Stimulated activated naive CD4-positive, alpha-beta T cell (primary cell): Measurements from ENCODE around the gene WDR45B.
"Not testable (repeated sequence)": the region's sequence is repeated elsewhere in the genome, so short reads cannot be mapped to it uniquely, and the experiment has no call there.

Experiments used
- DNase-seq, 6 experiments: peaks; one replicate each; lab custom pipeline; 2025; lab: John Stamatoyannopoulos, UW

WDR45B gene

DNA sequence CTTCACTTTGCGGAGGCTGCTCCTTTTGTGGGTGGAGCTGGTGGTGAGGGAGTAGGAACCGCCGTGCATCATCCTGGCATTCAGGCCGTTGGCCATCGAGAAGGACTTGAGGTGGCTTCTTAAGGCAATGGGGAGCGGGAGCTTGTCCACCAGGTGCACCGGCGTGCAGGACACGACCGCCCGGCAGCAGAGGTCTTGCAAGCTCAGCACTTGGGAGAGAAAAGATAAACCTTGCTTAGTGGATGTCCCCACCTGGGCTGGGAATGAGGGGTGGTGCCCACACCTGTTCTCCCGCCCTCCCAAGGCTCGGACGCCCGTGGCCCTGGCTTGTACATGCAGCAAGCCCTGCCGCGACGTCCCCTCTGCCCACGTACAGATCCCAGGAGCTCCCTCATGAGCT is 9.7 kb upstream of the WDR45B start:
- DNase-seq, result no peak

DNA sequence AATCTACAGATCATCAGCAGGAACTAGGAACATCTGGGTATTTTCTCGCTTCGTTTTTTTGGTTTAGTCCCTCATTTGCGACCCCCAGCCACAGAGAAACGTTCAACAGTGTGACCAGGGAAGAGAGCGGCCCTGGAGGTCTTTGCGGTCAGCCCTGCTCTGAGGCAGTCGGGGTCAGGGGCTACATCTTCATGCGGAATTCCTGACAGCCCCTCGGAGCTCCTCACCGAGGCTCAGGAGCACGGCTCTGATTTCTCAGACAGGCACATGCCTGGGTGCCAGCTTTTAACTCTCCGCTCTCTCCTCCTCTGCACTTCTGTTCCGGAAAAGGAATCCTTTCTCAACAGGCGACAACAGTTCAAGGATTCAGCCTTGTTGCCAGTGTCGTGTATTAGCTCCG is 8.0 kb upstream of the WDR45B start:
- no peak for DNase-seq

DNA sequence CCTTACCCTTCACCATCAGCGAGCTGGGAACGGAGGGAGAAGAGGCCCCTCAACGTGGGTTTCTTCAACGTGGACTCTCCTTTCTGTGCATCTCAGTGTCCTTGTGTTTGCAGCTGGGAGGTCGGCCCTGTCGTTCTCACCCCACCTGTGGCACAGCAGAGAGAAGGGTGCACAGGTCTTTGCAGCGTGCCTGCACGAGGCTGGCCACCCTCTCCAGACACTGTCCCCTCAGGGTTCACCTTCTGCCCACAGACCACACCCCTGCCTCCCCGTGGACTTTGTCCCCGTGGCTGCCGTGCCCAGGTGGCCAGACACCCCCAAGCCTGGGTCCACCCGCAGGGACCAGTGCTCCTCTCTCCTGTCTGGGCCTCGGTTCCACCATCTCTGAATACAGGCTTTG is 7.3 kb upstream of the WDR45B start:
- no peak for DNase-seq

DNA sequence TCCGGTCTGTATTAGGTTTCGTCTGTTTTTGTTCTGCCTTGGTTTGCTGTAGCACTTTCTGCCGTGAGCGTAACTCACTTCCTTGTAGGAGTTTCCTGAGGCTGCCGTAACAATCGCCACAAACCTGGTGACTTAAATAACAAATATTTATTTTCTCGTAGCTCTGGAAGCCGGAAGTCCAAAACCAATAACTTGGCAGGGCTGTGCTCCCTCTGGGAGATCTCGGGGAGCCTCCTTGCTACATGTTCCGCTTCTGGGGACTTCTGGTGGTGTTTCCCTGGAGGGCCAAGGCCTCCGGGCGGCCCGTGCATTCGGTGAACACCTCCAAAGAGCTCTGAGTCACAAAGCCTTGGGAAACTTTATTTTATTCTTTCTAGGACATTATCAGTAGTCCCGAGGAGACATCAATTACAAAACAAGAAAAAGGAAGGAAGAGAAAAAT is 6.8 kb upstream of the WDR45B start:
- DNase-seq, result no peak

DNA sequence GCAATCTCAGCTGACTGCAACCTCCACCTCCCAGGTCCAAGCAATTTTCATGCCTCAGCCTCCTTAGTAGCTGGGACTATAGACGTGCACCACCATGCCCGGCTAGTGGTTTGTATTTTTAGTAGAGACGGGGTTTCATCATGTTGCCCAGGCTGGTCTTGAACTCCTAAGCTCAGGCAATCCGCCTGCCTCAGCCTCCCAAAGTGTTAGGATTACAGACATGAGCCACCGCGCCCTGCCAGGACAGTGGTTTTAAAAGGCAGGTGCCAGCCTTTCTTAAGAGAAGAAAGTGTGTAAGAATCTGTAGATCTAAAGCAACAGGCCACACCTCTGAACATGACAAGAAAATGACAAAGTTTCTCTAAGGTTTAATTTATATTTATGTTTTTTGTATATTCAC is 6.4 kb upstream of the WDR45B start:
- DNase-seq, result not testable (repeated sequence)

DNA sequence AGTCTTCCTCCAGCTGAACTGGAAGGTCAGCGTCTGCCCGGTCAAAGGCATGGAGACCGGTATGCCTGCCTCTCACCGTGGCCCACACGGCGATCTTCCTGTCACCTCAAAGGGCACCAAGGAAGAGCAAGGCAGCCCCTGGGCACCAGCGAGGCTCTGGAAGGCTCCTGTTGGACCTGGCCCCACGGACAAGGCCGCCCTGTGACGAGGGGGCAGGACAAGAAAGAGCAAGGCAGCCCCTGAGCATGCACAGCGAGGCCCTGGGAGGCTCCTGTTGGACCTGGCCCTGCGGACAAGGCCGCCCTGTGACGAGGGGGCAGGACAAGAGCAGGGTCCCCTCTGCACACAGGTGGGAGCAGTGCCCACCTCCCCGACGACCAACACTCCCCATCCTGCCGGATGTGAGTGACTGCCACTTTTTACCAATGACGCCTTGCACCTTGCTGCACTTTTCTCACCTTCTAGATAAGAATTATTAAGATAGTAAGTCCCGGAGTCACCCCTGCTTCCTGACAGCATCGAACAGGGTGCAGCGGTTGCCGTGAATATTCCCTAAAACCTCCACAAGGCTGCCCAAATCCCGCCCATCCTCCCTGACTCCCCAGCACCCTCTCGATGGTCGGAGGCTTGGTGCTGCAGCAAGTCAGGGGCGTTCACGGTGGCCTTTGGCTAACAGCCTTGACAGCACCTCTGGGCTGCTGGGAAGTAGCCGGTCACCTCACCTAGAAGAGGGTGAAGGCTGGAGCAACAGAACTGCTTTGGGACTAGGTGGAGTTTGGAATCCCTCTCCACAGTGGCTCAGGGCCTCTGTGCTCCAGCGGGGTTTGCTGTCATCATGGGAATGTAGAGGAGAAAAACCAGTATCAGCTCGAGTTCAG is 5.6 kb upstream of the WDR45B start:
- no peak for DNase-seq

DNA sequence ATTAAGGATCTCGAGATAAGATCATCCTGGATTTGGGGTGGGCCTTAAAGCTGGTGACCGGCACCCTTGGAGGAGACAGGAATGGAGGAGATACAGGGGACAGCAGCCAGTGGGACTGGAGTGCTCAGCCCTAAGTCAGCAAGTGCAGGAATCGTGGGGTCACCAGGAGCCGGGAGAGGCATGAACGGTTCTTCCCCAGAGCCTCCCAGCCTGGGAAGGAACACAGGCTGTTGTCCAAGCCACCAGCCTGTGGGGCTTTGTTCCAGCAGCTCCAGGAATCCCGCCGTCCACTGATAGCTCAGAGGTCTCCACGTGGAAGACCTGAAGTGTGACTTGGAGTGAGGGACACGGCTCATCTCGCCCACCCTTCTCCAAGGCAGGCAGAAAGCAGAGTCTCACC is 2.5 kb upstream of the WDR45B start:
- DNase-seq, result no peak

DNA sequence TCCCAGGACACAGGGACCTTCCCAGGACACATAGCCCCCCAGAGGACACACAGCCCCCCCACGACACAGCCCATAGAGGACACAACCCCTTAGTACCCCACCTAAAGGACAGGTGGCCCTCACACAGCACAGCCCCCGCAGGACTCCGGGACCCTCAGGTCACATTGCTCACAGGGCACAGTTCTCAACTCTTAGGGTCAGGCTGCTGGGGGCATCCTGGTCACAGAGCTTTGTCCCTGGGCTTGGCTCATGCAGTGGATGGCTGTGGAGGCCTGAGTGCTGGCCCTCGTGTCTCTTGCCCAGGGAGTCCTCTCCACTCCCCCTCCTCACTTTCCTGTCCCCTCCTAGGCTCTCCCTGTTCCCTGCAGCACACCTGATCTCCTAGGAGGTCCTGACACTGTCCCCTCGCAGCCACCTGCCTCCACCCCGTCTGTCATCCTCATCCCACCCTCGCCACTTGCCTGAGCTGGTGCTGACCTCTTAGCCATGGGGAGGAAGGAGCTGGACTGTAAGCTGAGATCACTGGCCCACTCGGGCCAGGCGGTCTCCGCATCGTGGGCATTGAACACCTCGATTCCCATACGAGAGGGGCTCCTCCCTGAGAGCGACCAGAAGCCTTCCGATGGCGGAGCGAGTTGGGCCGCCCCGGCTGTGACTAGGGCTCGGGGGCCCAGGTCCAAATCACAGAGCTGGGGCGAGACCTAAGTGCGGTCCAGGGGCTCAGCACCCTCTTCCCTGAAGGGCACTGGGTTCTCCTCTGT is 1.4 kb upstream of the WDR45B start:
- DNase-seq, result no peak

DNA sequence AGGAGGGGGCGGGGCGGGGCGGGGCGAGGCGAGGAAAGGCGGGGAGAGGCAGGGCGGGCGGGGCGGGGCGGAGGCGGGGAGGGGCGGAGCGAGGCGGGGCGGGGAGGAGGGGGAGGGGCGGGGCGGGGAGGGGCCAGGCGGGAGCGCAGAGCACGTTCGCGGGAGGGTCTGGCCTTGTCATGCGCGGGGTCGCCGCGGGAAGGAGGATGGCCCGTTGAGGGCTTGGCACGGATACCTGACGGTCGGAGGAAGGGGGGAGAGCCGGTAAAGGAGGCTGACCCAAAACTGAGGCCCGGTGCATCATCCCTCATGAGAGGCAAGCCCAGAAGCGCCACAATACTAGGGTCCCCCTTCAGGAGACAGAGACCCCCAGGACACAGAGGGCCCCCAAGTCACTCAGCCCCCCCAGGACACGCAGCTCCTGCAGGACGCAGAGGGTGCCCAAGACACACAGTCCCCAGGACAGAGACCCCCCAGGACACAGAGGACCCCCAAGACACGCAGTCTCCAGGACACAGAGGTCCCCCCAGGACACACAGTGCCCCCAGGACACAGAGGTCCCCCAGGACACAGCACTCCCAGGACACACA is 593 bp upstream of the WDR45B start:
- peak in 2 of 6 experiments; percentile 70 to 72 for DNase-seq

DNA sequence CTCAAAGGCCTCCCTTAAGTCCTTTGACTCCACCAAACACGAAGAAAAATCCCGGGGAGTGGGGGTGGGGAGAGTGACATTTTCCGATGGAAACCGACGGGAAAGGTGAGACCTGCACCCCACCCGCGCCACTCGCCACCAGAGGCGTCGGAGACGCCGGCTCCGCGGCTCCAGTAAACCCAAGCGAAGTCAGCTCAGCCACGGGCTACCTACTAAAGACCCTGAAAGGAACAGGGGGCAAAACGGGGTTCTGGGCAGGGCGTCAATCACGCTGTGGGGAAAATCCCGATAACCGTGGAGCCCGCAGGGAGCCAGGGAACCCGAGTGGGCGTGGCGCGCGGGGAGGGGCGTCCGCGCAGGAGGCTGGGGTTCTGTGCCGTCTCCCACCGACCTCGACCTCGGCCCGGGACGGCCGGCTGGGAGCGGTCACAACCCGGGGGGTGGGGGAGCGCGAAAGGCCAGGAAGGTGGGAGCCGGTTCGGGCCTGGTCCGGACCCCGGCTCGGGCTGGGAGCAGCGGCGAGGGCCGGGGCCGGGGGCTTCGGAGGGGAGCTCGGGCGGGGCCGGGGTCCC is 565 bp downstream of the WDR45B start:
- DNase-seq, result peak in 5 of 6 experiments; percentile 24 to 61 (median 45)

DNA sequence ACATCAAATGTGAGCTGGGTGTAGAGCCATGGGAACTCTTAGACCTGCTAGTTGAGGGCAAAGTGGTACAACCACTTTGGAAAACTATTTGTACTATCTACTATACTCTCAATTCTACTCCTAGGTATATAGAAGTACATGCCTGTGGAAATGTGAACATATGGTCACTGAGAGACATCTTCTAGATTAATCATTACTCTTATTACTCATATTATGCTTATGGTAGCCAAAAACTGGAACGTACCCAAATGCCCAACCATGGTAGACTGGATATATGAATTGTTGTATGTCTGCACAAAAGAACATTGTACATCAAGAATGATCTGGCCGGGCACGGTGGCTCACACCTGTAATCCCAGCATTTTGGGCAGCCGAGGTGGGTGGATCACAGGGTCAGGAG is 2.7 kb downstream of the WDR45B start:
- no peak for DNase-seq

DNA sequence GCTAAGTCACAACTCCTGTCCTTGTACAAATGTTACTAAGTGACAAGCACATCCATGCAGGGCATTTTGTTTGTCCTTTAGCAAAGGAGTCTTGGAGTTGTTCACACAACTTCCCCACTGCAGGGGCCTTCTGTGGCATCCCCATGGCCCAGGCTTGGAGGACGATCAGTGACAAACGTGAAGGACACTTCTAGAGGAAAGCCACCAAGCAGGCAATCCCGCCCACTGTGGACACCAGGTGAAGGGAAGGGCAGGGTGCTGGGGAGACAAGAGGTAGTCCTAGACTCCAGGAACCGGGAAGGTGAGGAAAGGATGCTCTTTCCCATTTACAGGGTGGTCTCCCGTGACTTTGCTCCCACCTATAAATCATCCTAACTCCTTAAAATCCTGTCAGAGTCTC is 4.1 kb downstream of the WDR45B start:
- DNase-seq, result no peak

DNA sequence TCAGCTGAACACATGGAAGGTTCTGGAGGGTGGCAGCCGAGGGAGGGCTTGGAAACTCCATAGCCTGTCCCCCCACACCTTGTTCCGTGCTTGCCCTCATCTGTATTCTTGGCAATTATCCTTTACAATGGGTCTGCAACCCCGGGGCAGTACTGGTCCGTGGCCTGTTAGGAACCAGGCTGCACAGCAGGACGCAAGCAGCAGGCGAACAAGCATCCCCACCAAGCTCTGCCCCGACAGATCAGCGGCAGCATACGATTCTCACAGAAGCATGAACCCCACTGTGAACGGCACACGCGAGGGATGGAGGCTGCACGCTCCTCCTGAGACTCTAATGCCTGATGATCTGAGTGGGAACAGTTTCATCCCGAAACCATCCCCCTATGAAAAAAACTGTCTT is 6.2 kb downstream of the WDR45B start:
- DNase-seq, result no peak

DNA sequence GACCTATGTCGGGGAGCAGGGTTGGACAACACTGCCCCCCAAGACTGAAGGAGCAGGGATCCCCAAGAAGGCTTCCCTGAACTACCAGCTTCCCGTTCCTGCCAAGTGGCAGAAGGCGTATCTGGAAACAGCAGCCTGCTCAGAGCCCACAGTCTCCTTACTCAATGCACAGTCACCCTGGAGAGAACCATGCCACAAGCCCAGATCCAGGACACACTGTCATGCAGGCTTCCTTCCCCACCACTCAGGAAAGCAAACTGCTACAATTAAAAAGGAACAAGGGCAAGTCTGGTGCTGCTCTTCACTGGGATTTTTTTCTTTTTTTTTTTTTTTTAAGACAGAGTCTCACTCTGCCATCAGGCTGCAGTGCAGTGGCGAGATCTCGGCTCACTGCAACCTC is 8.2 kb downstream of the WDR45B start:
- no peak for DNase-seq

DNA sequence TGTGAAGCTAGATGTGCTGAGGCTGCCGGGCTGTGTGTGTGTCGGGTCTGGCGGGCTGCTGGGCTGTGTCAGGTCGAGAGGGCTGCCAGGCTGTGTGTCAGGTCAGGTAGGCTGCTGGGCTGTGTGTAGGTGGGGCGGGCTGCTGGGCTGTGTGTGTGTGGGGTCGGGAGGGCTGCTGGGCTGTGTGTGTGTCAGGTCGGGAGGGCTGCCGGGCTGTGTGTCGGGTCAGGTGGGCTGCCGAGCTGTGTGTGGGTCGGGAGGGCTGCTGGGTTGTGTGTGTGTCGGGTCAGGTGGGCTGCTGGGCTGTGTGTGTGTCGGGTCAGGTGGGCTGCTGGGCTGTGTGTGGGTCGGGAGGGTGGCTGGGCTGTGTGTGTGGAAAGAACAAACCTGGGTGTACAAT is 8.6 kb downstream of the WDR45B start:
- no peak for DNase-seq

DNA sequence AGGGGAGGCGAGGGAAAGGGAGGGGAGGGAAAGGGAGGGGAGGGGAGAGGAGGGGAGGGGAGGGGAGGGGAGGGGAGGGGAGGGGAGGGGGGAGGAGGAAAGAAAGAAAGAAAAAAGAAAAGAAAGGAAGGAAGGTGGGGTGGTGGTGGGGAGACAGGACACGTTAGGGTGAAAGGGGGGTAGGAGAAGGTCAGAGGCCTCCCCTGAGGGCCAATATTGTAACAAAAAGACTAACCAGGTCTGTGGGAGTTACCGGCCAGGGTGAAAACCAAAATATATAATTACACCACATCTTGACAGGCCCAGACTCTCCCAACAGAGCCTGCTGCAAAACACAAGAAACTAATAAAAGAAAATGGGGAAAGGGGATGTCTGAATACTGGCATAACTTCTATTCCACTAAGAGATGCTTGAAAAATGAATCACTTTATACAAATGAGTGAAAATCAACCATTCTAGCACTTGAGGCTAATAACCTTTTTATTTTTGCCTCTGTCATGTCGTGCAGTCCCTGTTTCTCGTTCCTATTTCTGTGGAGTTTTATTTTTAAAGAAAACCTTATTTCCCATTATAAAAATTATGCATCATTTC is 10.0 kb downstream of the WDR45B start:
- DNase-seq, result no peak

DNA sequence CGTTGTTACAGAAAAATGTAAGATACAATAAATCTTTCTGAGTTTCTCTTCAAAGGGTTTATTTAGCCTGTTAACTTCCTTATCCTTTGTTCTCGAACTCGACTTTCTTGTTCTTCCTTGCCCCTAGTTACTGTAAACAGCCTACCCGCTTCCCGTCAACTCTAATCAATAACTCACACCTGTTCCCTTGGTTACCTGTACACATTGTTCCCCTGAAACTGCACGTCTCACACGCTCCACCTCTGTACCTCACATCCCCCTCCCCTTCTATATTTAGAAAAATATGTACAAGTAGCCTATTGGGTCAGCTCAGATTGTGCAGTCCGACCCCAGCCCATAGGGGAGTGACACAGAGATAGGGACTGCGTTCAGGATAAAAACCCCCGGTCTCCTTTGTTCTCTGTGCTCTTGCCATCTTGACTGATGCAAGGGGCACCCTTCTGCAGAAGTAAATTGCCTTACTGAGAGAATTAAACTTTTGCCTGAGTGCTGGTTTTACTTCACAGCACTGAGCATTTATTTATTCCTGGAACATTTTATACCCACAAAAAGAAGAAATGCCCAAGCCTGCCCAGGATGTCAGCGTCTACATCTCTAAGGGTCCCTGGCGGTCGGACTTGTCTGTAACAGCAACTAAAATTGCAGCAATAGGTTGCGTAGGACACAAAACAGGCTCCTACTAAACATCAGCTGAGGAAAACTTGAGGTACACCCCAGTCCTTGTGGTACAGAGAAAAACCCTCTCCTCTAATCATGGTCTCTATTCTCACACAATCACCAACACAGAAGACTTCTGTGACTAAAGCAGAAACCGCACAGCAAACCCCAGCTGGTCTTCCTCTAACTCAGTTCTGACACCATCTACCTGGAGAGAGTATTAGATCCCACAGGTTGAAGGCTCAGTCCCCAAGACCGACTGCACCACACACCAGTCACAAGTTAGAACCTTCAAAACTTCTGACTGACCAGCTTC is 11.3 kb downstream of the WDR45B start:
- no peak for DNase-seq

DNA sequence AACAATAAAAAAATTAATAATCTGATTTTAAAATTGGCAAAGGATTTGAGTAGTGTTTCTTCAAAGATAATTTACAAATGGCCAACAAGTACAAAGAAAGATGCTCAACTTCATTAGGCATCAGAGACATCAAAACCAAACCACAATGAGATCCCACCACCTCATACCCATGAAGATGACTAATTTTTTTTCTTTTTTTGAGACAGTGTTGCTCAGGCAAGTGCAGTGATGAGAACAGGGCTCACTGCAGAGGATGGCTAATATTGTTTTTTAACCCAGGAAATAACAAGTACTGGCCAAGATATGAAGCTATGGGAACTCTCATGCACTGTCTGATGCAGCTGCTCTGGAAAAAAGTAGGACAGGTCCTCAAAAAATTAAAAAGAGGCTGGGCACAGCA is 14.9 kb downstream of the WDR45B start:
- DNase-seq, result no peak

DNA sequence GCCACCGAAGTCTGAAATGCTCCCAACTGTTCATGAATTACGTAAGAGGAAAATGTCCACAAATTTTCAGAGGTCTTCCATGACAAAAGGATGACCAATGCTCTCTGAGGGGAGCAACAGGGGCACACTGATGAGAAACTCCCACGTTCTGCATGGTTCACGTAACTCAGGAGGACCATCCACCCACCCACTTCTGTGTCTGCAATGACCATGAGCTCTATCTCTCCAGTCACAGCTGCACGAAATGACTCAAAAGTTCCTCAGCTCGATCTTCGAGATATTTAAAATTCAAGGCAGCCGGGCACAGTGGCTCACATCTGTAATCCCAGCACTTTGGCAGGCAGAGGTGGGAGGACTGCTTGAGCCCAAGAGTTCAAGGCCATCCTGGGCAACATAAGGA is 15.8 kb downstream of the WDR45B start:
- DNase-seq, result no peak

DNA sequence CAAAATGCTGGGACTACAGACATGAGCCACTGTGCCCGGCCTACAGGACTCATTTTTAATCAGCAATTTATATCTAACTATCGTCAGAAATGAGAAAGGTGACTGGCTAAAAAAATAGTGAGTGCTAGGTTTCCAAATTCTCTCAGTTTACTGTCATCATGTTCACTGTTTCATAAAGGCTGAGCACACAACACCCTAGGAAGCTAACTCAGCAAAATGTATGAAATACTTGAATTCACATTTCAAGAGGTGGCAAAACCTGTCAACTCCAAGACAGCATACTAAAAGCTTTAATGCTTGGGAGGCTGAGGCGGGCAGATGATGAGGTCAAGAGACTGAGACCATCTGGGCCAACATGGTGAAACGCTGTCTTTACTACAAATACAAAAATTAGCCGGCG is 16.7 kb downstream of the WDR45B start:
- no peak for DNase-seq

DNA sequence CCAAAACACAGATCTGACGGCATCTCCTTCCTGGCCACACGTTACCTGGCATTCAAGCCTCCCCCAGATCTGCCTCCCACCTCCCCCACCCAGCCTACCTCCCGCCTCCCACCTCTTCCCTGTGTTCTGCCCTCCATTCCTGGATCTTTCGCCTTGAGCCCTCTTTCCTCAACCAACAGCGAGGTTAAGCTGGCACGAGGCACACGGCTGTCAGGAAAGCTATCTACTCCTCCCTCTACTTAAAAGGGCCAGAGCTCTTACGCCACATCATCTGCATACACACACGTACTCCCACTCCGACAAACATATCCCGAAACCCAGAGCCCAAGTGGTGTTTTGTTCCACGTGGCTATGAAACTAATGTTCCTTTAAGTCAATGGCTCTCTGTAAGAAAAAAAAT is 18.0 kb downstream of the WDR45B start:
- no peak for DNase-seq
